Measurements from ENCODE around the gene RFX2. TPM values are rescaled to one million over a fixed set of nuclear protein-coding genes. Genes with fewer than 3 reads are reported as not detected.

RFX2 gene
- total and polyA plus RNA-seq, 3 experiments from 2014 or later, result 1.5 to 4.9 (median 4.2) TPM

DNA sequence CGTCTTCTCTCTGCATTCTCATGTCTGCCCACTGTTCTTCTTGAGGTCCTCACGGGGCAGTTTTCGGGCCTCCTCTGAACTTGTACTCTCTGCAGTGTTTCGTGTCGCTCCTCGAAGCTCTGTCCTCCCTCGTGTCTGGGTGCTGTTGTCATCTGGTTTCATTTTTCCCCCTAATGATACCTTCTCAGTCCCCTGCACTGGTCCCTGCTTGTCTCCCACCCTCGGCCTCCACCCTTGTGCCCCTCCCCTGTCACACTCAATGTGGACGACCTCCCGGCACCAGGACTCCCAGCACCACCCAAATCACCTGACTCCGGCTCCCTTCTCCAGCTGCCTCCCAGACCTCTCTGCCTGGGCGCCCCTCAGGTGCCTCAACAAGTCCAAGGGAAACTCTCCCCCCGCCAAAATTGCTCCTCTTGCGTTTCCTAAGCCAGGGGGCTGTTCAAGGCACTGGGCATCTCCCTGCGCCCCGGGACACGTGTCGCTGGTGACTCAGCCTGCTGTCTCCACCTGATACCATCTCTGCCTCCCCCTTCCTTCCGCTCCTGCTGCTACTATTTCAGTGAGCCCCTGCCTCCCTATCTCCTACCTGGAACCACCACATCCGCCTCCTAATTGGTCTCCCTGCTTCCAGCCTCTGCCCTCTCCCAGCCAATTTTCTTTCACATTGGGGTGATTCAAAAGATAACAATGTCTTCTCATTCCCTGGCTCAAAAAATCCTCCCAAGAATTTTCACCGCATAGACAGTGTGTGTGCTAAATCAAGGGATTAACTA is 49.5 kb downstream of the RFX2 start:
- H3K36me3 ChIP-seq (ENCODE audit: insufficient read depth, low read length), result no peaks in the 10 kb centered on the region
- no peak overlapping the region for H3K4me3 ChIP-seq (ENCODE audit: low read length)
- peak overlapping the region in 7 of 8 donors; percentile 48 to 89 (median 71) for H3K27ac Mint-ChIP-seq
- H3K36me3 Mint-ChIP-seq, result no peaks in the 10 kb centered on the region
- no peaks in the 10 kb centered on the region for H3K9me3 ChIP-seq (ENCODE audit: low read length)
- ChIA-PET CTCF (interaction anchor here (1.1 kb wide), 1 partner anchor 12 kb away, joined by 3 read pairs; no protein-coding TSS in a partner anchor), POLR2A (no interaction called here)
- peak overlapping the region in 6 of 7 donors; percentile 23 to 72 (median 60) for H3K4me3 Mint-ChIP-seq
- peak overlapping the region; percentile 46 for H3K27ac ChIP-seq (ENCODE audit: low read depth, low read length)
- H3K4me1 Mint-ChIP-seq, result peaks cover 26 to 40% (median 32%) of the 10 kb centered on the region in 3 donors
- no peaks in the 10 kb centered on the region for H3K9me3 Mint-ChIP-seq
- no peaks in the 10 kb centered on the region for H3K27me3 ChIP-seq (ENCODE audit: insufficient read depth, low read length, poor library complexity, severe bottlenecking)
- peaks cover 8% of the 10 kb centered on the region for H3K4me1 ChIP-seq (ENCODE audit: insufficient read depth, low read length)
- DNase-seq, result peak in 2 of 5 donors; percentile 26 to 41
- H3K27me3 Mint-ChIP-seq, result peaks cover 7 to 12% of the 10 kb centered on the region in 2 donors

DNA sequence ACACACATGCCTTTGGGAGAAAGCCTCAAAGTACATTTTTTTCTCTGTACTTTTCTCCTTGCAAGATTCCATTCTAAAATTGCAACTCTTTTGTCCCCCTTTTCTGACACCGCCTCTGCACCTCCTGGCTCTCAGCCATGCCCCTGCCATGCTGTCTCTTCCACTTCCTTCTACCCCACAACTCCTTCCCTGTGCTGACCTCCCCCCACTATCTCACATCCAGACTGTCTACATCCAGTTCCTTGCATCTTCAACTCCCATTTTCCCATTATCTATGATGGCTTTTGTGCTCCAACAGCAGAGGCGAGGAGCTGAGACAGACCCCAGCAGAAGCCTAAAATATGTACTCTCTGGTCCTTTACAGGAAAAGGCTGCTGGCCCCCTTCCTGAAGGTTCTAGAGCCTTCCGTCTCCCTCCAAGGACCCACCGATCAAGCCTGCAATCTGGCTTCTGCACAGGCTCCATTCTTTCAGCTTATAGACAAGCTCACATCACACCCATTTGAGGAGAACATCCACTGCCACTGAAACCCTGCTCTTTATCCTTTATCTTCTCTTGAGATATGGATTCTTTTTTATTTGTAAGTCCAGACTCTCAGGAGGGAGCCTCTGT is 50.2 kb downstream of the RFX2 start:
- no peaks in the 10 kb centered on the region for H3K36me3 ChIP-seq (ENCODE audit: insufficient read depth, low read length)
- DNase-seq, result no peak
- H3K27ac ChIP-seq (ENCODE audit: low read depth, low read length), result peak overlapping the region; percentile 46
- peaks cover 8% of the 10 kb centered on the region for H3K4me1 ChIP-seq (ENCODE audit: insufficient read depth, low read length)
- POLR2A ChIA-PET, result no interaction called here
- H3K27ac Mint-ChIP-seq, result peak overlapping the region in 4 of 8 donors; percentile 71 to 89 (median 80)
- peak overlapping the region in 3 of 7 donors; percentile 57 to 72 (median 57) for H3K4me3 Mint-ChIP-seq
- H3K4me3 ChIP-seq (ENCODE audit: low read length), result no peak overlapping the region
- H3K36me3 Mint-ChIP-seq, result no peaks in the 10 kb centered on the region
- H3K4me1 Mint-ChIP-seq, result peaks cover 23 to 33% (median 27%) of the 10 kb centered on the region in 3 donors
- CTCF ChIA-PET, result interaction anchor here (1.1 kb wide), 1 partner anchor 12 kb away, joined by 3 read pairs; no protein-coding TSS in a partner anchor
- peaks cover 7 to 12% of the 10 kb centered on the region in 2 donors for H3K27me3 Mint-ChIP-seq
- H3K9me3 Mint-ChIP-seq, result no peaks in the 10 kb centered on the region
- H3K9me3 ChIP-seq (ENCODE audit: low read length), result no peaks in the 10 kb centered on the region
- H3K27me3 ChIP-seq (ENCODE audit: insufficient read depth, low read length, poor library complexity, severe bottlenecking), result no peaks in the 10 kb centered on the region

DNA sequence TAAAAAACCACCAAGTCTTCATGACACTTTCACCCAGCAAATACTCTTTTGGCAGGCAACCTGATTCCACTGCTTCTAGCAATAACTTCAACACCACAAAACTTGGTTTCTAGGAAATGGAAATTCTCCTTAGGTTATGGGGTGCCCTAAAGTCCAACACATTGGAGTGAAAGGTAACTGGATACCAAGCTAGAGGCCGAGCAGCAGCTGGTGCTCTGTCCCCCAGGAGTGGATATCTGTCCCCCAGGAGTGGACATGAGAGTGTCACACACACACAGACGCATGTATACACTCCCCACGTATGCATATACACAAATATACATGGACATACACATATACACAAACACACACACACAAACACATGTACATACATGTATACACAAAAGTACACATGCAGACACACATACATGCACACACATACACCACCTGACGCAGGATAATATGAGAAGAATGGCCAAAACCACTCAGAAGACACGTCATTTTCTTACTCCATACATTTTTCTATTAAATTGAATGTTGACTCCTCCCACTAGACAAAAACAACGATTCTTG is 50.8 kb downstream of the RFX2 start:
- Histone ChIP-seq H3K36me3 (ENCODE audit: insufficient read depth, low read length) (no peaks in the 10 kb centered on the region), H3K9me3 (ENCODE audit: low read length) (no peaks in the 10 kb centered on the region), H3K4me1 (ENCODE audit: insufficient read depth, low read length) (peaks cover 8% of the 10 kb centered on the region), H3K4me3 (ENCODE audit: low read length) (no peak overlapping the region), H3K27ac (ENCODE audit: low read depth, low read length) (no peak overlapping the region), H3K27me3 (ENCODE audit: insufficient read depth, low read length, poor library complexity, severe bottlenecking) (no peaks in the 10 kb centered on the region)
- H3K9me3 Mint-ChIP-seq, result no peaks in the 10 kb centered on the region
- no peaks in the 10 kb centered on the region for H3K36me3 Mint-ChIP-seq
- H3K4me3 Mint-ChIP-seq, result no peak overlapping the region
- peaks cover 7 to 12% of the 10 kb centered on the region in 2 donors for H3K27me3 Mint-ChIP-seq
- no peak for DNase-seq
- POLR2A ChIA-PET, result no interaction called here
- CTCF ChIA-PET, result interaction anchor here (1.1 kb wide), 1 partner anchor 11 kb away, joined by 3 read pairs; no protein-coding TSS in a partner anchor
- H3K4me1 Mint-ChIP-seq, result peaks cover 23 to 31% (median 27%) of the 10 kb centered on the region in 3 donors
- H3K27ac Mint-ChIP-seq, result peak overlapping the region in 1 of 8 donors; percentile 22

DNA sequence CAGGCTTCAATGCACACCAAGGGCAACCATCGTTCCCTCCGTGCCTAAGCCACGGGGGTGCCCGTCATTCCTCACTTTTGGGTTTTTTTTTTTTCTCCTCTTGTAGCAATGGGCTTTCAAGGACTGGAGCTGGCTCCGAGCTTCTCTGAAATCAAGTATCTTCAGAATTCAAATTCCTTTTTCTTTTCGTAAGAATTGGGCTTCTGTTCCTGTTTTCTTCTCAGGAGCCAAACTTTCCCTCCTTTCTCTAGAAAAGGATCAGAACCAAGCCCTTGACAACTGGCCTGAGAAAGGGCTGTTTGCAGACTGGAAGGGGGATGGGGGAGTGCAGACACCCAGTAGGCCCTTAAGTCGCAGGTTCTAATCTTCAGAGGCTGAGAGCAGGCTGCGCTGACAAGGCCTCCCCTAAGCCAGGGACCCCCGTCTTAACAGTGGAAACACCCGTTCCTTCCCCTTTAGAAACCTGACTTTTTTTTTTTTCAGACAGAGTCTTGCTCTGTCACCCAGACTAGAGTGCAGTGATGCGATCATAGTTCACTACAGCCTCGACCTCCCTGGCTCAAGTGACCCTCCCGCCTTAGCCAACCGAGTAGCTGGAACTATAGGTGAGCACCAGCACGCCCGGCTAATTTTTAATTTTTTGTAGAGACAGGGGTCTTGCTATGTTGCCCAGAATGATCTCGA is 51.6 kb downstream of the RFX2 start:
- no peak overlapping the region for H3K4me3 ChIP-seq (ENCODE audit: low read length)
- no peaks in the 10 kb centered on the region for H3K27me3 ChIP-seq (ENCODE audit: insufficient read depth, low read length, poor library complexity, severe bottlenecking)
- Mint-ChIP-seq H3K36me3 (no peaks in the 10 kb centered on the region), H3K9me3 (no peaks in the 10 kb centered on the region), H3K4me3 (no peak overlapping the region), H3K27me3 (peaks cover 4 to 7% of the 10 kb centered on the region in 2 donors), H3K27ac (peak overlapping the region in 1 of 8 donors; percentile 38), H3K4me1 (peaks cover 23 to 31% (median 27%) of the 10 kb centered on the region in 3 donors)
- H3K36me3 ChIP-seq (ENCODE audit: insufficient read depth, low read length), result no peaks in the 10 kb centered on the region
- no peak for DNase-seq
- H3K4me1 ChIP-seq (ENCODE audit: insufficient read depth, low read length), result peaks cover 8% of the 10 kb centered on the region
- no peaks in the 10 kb centered on the region for H3K9me3 ChIP-seq (ENCODE audit: low read length)
- H3K27ac ChIP-seq (ENCODE audit: low read depth, low read length), result no peak overlapping the region
- ChIA-PET POLR2A (no interaction called here), CTCF (no interaction called here)

DNA sequence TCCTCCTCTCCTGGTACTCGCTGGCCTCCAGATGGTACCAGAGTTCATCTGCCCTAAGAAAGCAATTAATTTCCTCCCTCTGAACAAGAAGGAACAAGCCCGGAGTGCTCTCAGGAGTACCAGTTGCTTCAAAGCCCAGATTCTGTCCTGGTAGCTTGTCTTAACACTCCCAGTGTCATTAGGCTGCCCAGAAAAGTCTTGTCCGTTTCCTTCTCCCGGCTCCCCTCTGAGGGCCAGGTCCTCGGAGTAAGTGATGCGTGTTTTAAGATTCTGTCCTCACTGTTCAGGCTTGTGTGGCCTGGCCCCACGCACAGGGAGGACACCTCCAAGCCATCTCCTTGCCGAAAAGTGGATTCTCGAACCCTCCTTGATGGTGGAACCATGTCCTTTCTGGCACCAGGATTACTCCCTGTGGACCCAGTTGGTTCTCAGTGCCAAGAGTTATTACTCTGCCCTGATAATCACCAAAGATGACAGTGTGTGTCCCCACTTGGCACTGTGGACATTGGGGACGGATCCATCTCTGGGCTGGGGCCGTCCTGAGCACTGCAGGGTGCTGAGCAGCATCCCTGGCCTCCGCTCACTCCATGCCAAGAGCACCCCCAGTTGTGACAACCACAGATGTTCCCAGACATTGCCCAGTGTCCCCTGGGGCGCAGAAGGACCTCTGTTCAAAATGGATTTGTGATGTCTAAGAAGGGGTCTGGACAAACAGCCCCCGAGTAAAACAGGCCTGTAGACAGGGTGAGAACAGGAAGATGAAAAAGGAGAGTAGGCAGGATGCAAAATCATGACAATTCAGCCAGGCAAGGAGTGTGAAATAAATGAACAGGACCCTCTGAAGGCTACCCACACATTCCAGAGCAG is 52.4 kb downstream of the RFX2 start:
- H3K9me3 Mint-ChIP-seq, result no peaks in the 10 kb centered on the region
- no peaks in the 10 kb centered on the region for H3K9me3 ChIP-seq (ENCODE audit: low read length)
- H3K27me3 ChIP-seq (ENCODE audit: insufficient read depth, low read length, poor library complexity, severe bottlenecking), result no peaks in the 10 kb centered on the region
- no peak overlapping the region for H3K4me3 ChIP-seq (ENCODE audit: low read length)
- peaks cover under 1 to 7% of the 10 kb centered on the region in 2 donors for H3K27me3 Mint-ChIP-seq
- H3K27ac ChIP-seq (ENCODE audit: low read depth, low read length), result no peak overlapping the region
- no peaks in the 10 kb centered on the region for H3K36me3 ChIP-seq (ENCODE audit: insufficient read depth, low read length)
- peaks cover 8% of the 10 kb centered on the region for H3K4me1 ChIP-seq (ENCODE audit: insufficient read depth, low read length)
- peak overlapping the region in 4 of 8 donors; percentile 20 to 81 (median 48) for H3K27ac Mint-ChIP-seq
- peaks cover 21 to 30% (median 27%) of the 10 kb centered on the region in 3 donors for H3K4me1 Mint-ChIP-seq
- no peak for DNase-seq
- H3K36me3 Mint-ChIP-seq, result no peaks in the 10 kb centered on the region
- ChIA-PET POLR2A (no interaction called here), CTCF (no interaction called here)
- no peak overlapping the region for H3K4me3 Mint-ChIP-seq

DNA sequence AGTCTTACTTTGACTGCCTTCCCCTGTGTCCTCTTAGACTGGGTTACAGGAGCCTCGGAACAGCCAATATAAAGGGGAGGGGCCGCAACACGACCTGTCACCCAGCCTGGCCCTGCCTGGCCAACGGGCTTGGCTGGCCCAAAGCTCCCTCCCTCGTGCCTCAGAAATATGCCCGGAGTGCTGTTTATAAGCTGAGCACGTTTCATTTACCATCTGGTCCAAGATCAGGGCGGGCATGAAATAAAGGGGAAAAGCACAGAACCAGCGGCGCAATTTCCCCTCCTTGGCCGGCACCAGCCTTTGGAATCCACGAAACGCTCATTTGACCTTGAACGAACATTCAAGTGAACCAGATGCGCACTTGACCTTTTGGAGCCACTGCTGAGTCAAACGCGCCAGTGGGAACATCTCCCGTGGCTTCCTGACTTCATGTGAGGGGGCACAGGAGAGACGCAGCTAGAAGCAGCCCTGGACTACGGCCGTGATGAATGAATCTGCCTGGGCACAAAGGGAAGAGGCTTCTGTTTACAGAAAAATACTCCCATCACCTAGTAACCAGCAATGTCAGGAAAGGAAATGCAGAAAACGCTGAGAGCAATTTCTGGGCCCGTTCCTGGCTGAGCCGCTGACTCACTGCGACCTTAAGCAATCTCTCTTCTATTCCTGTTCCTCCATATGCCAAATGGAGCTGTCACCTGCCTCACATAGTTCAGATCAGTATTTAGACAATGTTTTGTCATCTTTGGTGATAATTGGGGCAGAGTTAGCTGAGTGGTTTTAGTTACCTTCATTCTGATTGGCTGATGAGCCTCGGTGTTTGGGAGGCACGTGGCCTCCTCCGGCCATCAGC is 53.3 kb downstream of the RFX2 start:
- CTCF ChIA-PET, result interaction anchor here (1.0 kb wide), 1 partner anchor 68 kb away, joined by 3 read pairs; no protein-coding TSS in a partner anchor

More for the DNA sequence above, 53.3 kb downstream of the RFX2 start:
- Histone ChIP-seq H3K36me3 (ENCODE audit: insufficient read depth, low read length) (no peaks in the 10 kb centered on the region), H3K9me3 (ENCODE audit: low read length) (no peaks in the 10 kb centered on the region), H3K4me1 (ENCODE audit: insufficient read depth, low read length) (peaks cover 8% of the 10 kb centered on the region), H3K4me3 (ENCODE audit: low read length) (no peak overlapping the region), H3K27ac (ENCODE audit: low read depth, low read length) (no peak overlapping the region), H3K27me3 (ENCODE audit: insufficient read depth, low read length, poor library complexity, severe bottlenecking) (no peaks in the 10 kb centered on the region)
- Mint-ChIP-seq H3K4me3 (no peak overlapping the region), H3K27me3 (peaks cover 0 to 3% of the 10 kb centered on the region in 2 donors), H3K4me1 (peaks cover 17 to 22% (median 21%) of the 10 kb centered on the region in 3 donors), H3K9me3 (no peaks in the 10 kb centered on the region), H3K27ac (peak overlapping the region in 4 of 8 donors; percentile 17 to 81 (median 20)), H3K36me3 (no peaks in the 10 kb centered on the region)
- POLR2A ChIA-PET, result no interaction called here
- no peak for DNase-seq
